GM18867 (cell line): ENCODE data around the gene YY1AP1.
"Not testable (repeated sequence)": the region's sequence is repeated elsewhere in the genome, so short reads cannot be mapped to it uniquely, and the experiment has no call there.

ENCODE experiments used
- ATAC-seq: cut with Tn5 transposase; IDR thresholded peaks from one replicate; pipeline ENCODE4 v1.9.1; 2021; ENCODE audit warnings: mild to moderate bottlenecking, moderate library complexity; ENCODE audit not compliant: unreplicated experiment

YY1AP1 gene

DNA sequence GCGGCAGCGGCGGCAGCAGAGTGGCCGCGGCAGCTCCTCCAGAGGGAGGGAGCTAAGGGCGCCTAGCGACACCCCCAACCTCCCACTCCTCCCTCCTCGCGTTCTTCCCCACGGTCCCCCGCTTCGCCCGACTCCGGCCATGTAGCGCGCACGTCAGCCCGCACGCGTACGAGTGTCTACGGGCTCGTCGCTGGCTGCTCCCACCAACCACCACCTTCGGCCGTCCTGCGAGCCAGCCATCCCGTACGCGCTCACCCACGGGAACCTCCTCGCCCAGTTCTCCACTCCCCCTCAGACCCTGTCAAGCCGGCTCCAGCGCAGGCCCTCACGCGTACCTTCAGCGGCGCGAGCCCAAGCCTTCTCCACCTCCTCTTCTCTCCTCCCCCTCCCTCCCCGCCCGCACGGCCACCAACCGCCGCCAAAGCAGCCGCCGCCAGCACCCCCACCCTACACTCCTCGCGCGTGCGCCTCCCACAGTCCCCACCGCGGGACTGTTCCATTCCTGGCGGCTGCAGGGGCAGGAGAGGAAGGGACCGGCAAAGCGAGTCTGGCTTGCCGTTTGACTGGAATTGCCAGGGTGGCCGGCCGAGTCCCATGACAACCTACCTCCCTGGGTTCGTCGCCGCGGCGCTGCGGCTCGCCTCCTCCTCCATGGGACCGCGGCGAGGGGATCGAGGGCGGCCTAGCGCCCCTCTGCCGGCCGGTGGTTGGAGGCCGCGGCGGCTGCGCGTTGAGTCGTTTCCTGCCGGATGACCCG lies at the start of gene YY1AP1:
TSS of gene YY1AP1 (minus strand) at position 451 of the 757 bp plus-strand sequence. CDS start 8,338 bp downstream, outside the sequence.
- ATAC-seq = peak; percentile 82

GRCh38 chr1:155729031-155729898 lies 40.7 kb upstream of the YY1AP1 start:
- ATAC-seq = no peak

DNA sequence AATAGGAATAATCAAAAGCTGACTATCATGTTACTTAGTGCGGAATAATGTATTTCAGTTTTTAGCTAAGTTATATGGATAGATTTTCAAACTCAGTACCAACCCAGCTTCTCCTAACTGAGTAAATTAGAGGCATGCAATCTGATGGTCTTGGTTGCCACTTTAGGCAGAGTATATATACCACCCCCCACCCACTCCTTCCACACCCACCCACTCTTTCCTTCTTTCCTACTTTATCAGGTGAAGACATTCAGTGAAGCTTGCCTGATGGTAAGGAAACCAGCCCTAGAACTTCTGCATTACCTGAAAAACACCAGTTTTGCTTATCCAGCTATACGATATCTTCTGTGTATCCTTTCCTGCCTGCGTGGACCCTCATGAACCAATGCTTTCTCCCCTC lies 36.6 kb upstream of the YY1AP1 start:
- no peak for ATAC-seq

- ATAC-seq = no peak
Observed at GRCh38 chr1:155719703-155720102, 31.1 kb upstream of the YY1AP1 start.

DNA sequence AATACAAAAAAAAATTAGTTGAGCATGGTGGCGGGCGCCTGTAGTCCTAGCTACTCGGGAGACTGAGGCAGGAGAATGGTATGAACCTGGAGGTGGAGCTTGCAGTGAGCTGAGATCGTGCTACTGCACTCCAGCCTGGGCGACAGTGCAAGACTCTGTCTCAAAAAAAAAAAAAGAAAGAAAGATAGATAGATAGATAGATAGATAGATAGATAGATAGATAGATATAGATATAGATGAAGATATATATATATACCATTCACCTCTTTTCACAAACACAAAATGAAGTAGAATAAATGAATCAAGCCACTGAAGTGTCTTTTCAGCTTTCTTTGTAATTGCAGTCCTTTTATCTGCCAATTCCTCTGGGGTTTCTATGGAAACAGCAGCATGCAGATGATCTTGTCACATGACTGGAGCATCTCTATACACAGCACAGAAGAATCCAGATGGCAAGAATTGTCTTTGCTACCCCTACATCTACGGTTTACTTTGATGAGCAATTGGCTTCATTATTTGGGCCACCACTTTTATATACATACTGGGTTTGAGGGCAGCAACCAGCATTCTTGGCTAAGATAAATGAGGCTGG lies 30.0 kb upstream of the YY1AP1 start:
- ATAC-seq = not testable (repeated sequence)

- ATAC-seq = peak; percentile 67
Observed at GRCh38 chr1:155717041-155717440, 28.5 kb upstream of the YY1AP1 start.

DNA sequence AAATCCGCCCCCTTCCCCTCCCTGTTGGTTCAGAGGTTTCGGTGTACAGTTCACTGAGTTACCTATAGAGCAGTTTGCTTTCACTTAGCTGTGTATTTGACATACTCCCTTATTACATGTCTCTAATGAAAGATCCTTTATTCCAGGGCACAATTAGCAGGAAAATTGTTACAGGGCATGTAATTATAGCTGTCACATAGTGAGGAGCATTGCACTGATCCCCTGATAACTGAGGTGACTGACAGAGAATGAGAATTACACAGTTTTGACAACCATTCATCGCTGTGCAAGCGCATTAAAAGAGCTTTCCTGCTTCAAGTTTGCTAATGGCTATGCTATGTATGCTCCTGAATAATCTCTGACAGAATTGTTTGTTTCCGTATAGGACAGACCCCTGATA lies 27.2 kb upstream of the YY1AP1 start:
- ATAC-seq = no peak

DNA sequence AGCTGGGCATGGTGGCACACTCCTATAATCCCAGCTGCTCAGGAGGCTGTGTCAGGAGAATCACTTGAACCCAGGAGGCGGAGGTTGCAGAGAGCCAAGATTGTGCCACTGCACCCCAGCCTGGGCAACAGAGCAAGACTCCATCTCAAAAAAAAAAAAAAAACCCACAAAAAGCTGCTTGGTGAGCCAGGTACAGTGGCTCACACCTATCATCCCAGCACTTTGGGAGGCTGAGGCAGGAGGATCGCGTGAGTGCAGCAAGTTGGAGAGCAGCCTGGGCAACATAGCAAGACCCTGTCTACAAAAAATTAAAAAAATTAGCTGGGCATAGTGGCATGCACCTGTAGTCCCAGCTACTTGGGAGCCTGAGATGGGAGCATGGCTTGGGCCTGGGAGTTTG lies 26.5 kb upstream of the YY1AP1 start:
- ATAC-seq = not testable (repeated sequence)

- no peak for ATAC-seq
Observed at GRCh38 chr1:155713075-155713474, 24.5 kb upstream of the YY1AP1 start.

DNA sequence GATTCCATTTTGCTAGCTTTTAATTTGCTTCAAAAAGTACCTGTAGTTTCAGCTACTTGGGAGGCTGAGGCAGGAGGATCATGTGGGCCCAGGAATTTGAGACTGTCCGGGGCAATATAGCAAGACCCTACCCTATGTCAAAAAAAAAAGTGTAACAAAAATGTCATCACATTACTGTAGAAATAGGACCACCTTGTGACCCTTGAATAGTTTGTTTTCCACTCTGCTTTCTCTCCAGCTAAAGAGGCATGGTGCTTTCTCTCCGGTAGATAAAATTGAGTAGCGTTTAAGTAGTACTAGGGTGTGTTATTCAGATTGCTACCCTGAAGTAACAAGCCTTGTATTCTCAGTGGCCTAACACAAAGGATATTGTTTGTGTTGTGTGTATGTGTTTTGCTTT lies 24.1 kb upstream of the YY1AP1 start:
- not testable (repeated sequence) for ATAC-seq

DNA sequence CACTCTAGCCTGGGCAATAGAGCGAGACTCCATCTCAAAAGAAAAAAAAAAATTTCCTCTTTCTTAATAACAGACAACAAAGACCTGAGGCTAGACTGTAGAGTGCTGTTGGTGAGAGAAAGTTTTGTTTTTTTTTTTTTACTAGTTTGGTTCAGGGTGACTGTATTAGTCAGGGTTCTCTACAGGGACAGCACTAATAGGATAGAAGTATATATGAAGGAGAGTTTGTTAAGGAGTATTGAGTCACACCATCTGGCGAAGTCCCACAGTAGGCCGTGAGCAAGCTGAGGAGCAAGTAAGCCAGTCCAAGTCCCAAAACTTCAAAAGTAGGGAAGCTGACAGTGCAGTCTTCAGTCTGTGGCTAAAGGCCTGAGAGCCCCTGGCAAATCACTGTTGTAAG lies 22.9 kb upstream of the YY1AP1 start:
- not testable (repeated sequence) for ATAC-seq

GRCh38 chr1:155709391-155709790 lies 20.8 kb upstream of the YY1AP1 start:
- ATAC-seq = no peak

- ATAC-seq = no peak
Observed at GRCh38 chr1:155706139-155706538, 17.6 kb upstream of the YY1AP1 start.

DNA sequence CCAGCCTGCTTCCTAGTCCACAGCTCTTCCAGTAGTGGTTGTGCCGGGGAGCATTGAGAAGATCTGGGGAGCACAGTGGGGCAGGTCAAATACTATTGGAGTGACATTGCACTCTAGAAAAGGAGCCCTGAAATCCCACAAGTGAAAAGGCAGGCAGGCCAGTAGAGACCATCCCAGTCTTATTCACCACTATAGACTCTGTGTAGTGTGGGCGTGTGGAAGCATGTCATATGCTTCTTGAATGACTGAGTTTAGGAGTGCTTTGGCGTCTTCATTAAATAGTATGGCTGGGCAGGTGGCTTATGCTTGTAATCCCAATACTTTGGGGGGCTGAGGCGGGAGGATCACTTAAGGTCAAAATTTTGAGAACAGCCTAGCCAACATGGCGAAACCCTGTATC lies 15.8 kb upstream of the YY1AP1 start:
- not testable (repeated sequence) for ATAC-seq

DNA sequence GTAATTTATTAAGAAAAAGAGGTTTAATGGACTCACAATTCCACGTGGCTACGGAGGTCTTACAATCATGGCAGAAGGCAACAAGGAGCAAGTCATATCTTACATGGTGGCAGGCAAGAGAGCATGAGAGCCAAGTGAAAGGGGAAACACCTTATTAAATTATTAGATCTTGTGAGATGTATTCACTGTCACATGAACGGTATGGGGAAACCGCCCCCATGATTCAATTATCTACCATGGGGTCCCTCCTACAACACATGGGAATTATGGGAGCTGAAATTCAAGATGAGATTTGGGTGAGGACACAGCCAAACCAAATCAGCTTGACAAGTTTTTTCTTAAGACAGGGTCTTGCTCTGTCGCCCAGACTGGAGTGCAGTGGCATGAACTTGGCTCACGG lies 14.6 kb upstream of the YY1AP1 start:
- no peak for ATAC-seq

DNA sequence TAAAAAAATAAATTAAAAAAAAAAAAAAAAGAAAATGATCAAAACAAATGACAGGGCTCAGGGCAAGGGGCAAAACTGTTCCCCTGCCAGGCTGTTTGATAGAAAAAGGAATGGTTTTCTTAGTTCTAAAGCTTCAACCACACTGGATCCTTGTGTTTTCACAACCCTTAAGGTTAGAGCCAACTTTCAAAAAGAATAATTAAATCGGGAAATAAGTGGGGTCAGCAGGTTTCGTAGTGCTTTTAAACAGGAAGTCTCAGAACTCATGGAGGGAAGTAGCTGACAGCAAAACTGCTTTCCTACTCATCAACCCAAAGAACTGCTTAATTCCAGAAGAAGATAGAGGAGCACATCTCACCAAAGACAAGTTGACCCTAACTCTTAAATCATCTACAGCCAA lies 13.1 kb upstream of the YY1AP1 start:
- ATAC-seq = not testable (repeated sequence)

GRCh38 chr1:155699062-155699461 lies 10.5 kb upstream of the YY1AP1 start:
- not testable (repeated sequence) for ATAC-seq

DNA sequence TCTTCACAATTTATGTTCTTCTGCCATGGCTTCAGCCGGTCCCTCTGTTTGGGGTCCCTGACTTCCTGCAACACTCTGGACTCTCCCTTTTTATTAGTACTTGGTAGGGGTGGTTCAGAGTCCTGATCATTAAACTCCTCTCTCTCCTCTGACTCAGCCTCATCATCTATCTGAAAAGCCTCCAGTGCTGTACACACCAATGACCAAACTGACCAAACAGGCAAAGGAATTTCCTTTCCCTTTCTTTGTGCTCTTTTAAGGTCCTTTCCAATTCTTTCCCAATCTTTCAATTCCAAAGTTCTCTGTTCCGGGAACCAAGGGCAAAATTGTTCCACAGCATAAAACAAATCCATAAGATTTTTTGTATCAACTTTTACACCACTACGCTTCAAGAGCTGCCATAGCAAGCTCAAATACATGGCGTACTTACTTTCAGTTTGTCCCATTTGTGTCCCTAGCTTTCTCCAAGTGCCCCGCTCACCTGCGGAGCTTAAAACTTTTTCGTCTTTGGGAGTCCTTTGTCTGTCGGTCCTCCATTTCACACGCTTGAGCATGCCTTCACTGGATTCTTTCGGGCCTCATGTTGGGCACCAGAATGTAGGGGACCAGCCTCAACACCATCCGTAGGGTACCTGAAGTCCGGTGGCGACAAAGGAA lies 9.9 kb upstream of the YY1AP1 start:
- ATAC-seq = no peak

DNA sequence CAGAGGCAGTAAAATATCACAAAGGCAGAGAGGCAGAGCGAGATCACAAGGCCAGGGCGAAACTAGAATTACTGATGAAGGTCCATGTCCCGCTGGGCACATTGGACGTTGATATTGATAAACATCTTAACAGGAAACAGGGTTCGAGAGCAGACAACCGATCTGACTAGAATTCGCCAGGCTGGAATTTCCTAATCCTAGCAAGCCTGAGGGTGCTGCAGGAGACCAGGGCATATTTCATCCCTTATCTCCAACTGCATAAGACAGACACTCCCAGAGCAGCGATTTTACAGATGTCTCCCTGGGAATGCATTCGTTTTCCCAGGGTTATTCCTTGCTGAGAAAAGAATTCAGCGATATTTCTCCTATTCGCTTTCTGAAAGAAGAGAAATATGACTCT lies 9.0 kb upstream of the YY1AP1 start:
- not testable (repeated sequence) for ATAC-seq

DNA sequence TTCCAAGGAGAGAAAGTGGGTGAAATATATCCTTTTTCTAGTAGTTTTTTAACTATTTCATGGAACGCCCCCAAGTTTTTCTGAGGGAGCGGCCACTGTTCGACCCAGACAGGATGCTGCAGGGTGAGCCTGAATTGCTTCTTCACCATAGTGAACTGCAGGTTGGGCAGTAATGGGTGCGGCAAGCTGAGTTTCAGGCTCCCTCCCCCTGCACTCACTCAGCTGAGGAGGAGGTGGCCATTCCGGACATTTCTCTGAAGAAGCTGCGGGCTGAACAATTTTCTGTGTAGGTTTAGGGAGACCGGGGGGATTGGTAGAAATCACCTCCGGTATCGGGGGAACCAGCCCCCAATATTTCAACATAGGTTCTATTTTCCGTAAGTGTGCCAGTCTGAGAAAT lies 8.5 kb upstream of the YY1AP1 start:
- no peak for ATAC-seq

GRCh38 chr1:155696524-155696923 lies 8.0 kb upstream of the YY1AP1 start:
- no peak for ATAC-seq
